H9 (cell line): Measurements from ENCODE around the gene SMARCA2. TPM values are rescaled to one million over a fixed set of nuclear protein-coding genes. Genes with fewer than 3 reads are reported as not detected.
A peak's percentile ranks its signal among the peaks of the same experiment; 100 is the strongest.

Source experiments
- DNase-seq: peaks from one replicate; pipeline ENCODE4 v3.0.0-alpha.2; 2017
- H2AFZ ChIP-seq: one replicate; pipeline ENCODE4 v1.6.1; 2013; ENCODE audit warnings: mild to moderate bottlenecking, low read length, control low read depth, moderate library complexity
- H2AK5ac ChIP-seq: 2 replicates; pipeline ENCODE4 v1.6.1; 2013; ENCODE audit warnings: low read length, control low read depth, mixed read lengths; ENCODE audit not compliant: insufficient read length
- H2BK120ac ChIP-seq: one replicate; pipeline ENCODE4 v1.6.1; 2013; ENCODE audit warnings: low read depth, mild to moderate bottlenecking, low read length, control low read depth, inconsistent platforms; ENCODE audit not compliant: poor library complexity, severe bottlenecking
- H2BK12ac ChIP-seq: 2 replicates; pipeline ENCODE4 v1.6.1; 2013; ENCODE audit warnings: low read length, control low read depth, mixed read lengths, low read depth; ENCODE audit not compliant: insufficient read length
- H2BK15ac ChIP-seq: 2 replicates; pipeline ENCODE4 v1.6.1; 2013; ENCODE audit warnings: low read depth, low read length, control low read depth
- H2BK20ac ChIP-seq: one replicate; pipeline ENCODE4 v1.6.1; 2013; ENCODE audit warnings: low read depth, mild to moderate bottlenecking, low read length, control low read depth, inconsistent platforms; ENCODE audit not compliant: poor library complexity, severe bottlenecking
- H2BK5ac ChIP-seq: 2 replicates; pipeline ENCODE4 v1.6.1; 2013; ENCODE audit warnings: low read length, control low read depth, mixed read lengths; ENCODE audit not compliant: insufficient read length
- H3K14ac ChIP-seq: 2 replicates; pipeline ENCODE4 v1.6.1; 2013; ENCODE audit warnings: low read length, control low read depth; ENCODE audit not compliant: insufficient read depth
- H3K18ac ChIP-seq: 2 replicates; pipeline ENCODE4 v1.6.1; 2013; ENCODE audit warnings: low read depth, mild to moderate bottlenecking, mixed read lengths, low read length, control low read depth; ENCODE audit not compliant: insufficient read length
- H3K23ac ChIP-seq: 2 replicates; pipeline ENCODE4 v1.6.1; 2013; ENCODE audit warnings: low read length, control low read depth, mixed read lengths, low read depth; ENCODE audit not compliant: insufficient read length
- H3K23me2 ChIP-seq: 2 replicates; pipeline ENCODE4 v1.6.1; 2013; ENCODE audit warnings: low read depth, mild to moderate bottlenecking, mixed read lengths, low read length, control low read depth; ENCODE audit not compliant: insufficient read length, poor library complexity, severe bottlenecking
- H3K27ac ChIP-seq: 2 replicates; pipeline ENCODE4 v1.5.1; 2013; ENCODE audit warnings: low read length, control low read depth, mixed read lengths, low read depth; ENCODE audit not compliant: insufficient read length
- H3K27me3 ChIP-seq: 2 replicates; pipeline ENCODE4 v1.6.1; 2013; ENCODE audit warnings: low read length, control low read depth, inconsistent platforms; ENCODE audit not compliant: insufficient read depth
- H3K4ac ChIP-seq: 2 replicates; pipeline ENCODE4 v1.6.1; 2013; ENCODE audit warnings: low read depth, mild to moderate bottlenecking, control low read depth, inconsistent platforms, low read length, moderate library complexity
- H3K4me1 ChIP-seq: 2 replicates; pipeline ENCODE4 v1.6.1; 2013; ENCODE audit warnings: low read length, control low read depth, inconsistent platforms; ENCODE audit not compliant: insufficient read depth
- H3K4me2 ChIP-seq: 2 replicates; pipeline ENCODE4 v1.6.1; 2013; ENCODE audit warnings: low read length, control low read depth, mixed read lengths; ENCODE audit not compliant: insufficient read length, insufficient read depth
- H3K56ac ChIP-seq: 2 replicates; pipeline ENCODE4 v1.6.1; 2013; ENCODE audit warnings: low read depth, mild to moderate bottlenecking, mixed read lengths, low read length, control low read depth; ENCODE audit not compliant: insufficient read length
- H3K79me1 ChIP-seq: 2 replicates; pipeline ENCODE4 v1.6.1; 2013; ENCODE audit warnings: low read depth, mild to moderate bottlenecking, moderate library complexity, low read length, control low read depth, inconsistent platforms; ENCODE audit not compliant: insufficient read depth, poor library complexity, severe bottlenecking
- H3K79me2 ChIP-seq: 2 replicates; pipeline ENCODE4 v1.6.1; 2013; ENCODE audit warnings: low read length, control low read depth, inconsistent platforms; ENCODE audit not compliant: insufficient read depth
- H3K9ac ChIP-seq: 2 replicates; pipeline ENCODE4 v1.6.1; 2013; ENCODE audit warnings: low read length, control low read depth, mixed read lengths; ENCODE audit not compliant: insufficient read length; ENCODE audit errors: extremely low read depth
- H3K9me3 ChIP-seq: one replicate; pipeline ENCODE4 v1.6.1; 2013; ENCODE audit warnings: low read depth, low read length, inconsistent platforms; ENCODE audit not compliant: control insufficient read depth
- H3T11ph ChIP-seq: one replicate; pipeline ENCODE4 v1.6.1; 2013; ENCODE audit warnings: mild to moderate bottlenecking, low read length, control low read depth, inconsistent platforms
- H4K20me1 ChIP-seq: one replicate; pipeline ENCODE4 v1.6.1; 2013; ENCODE audit not compliant: control insufficient read depth, insufficient read length, insufficient read depth
- H4K5ac ChIP-seq: 2 replicates; pipeline ENCODE4 v1.6.1; 2013; ENCODE audit warnings: low read depth, mild to moderate bottlenecking, mixed read lengths, low read length, control low read depth; ENCODE audit not compliant: insufficient read length
- H4K8ac ChIP-seq: replicated peaks from 2 replicates; pipeline ENCODE4 v1.6.1; 2013; ENCODE audit warnings: low read length, control low read depth, mixed read lengths, low read depth; ENCODE audit not compliant: insufficient read length
- H4K91ac ChIP-seq: 2 replicates; pipeline ENCODE4 v1.6.1; 2013; ENCODE audit warnings: low read depth, mild to moderate bottlenecking, moderate library complexity, mixed read lengths, low read length, control low read depth; ENCODE audit not compliant: insufficient read length
- H3K27ac Mint-ChIP-seq, 3 experiments: 2 replicates in 2 of 3; 3 replicates in 1 of 3; pipeline ENCODE4 v1.8.0; 2020 to 2021; ENCODE audit warnings: mixed read lengths in 3 of 3, mild to moderate bottlenecking in 1 of 3, moderate library complexity in 1 of 3
- H3K27me3 Mint-ChIP-seq: 2 replicates; pipeline ENCODE4 v1.8.0; 2021; ENCODE audit warnings: low read depth, mild to moderate bottlenecking, moderate library complexity, mixed read lengths
- H3K36me3 Mint-ChIP-seq, 3 experiments: 2 replicates in 2 of 3; 3 replicates in 1 of 3; pipeline ENCODE4 v1.8.0; 2020 to 2021; ENCODE audit warnings: low read depth in 3 of 3, mixed read lengths in 3 of 3; ENCODE audit not compliant: insufficient read depth in 1 of 3
- H3K4me1 Mint-ChIP-seq, 2 experiments: 2 replicates each; pipeline ENCODE4 v1.8.0; 2020; ENCODE audit warnings: mixed read lengths in 2 of 2
- H3K4me3 Mint-ChIP-seq, 2 experiments: 2 replicates in 1 of 2; 3 replicates in 1 of 2; pipeline ENCODE4 v1.8.0; 2020 to 2021; ENCODE audit warnings: mild to moderate bottlenecking in 2 of 2, mixed read lengths in 2 of 2, moderate library complexity in 1 of 2
- H3K9me3 Mint-ChIP-seq, 2 experiments: 2 replicates in 1 of 2; 3 replicates in 1 of 2; pipeline ENCODE4 v1.8.0; 2020; ENCODE audit warnings: mild to moderate bottlenecking in 2 of 2, mixed read lengths in 2 of 2, moderate library complexity in 1 of 2
- WGBS: extraction: QIAGEN DNeasy Blood & Tissue Kit; methylation state at CpG from one replicate; pipeline ENCODE4 v1.1.7; 2013; ENCODE audit warnings: missing lambda C conversion rate, low lambda C conversion rate, mixed read lengths; ENCODE audit not compliant: insufficient read length; ENCODE audit errors: extremely low coverage; 5-methylcytosine and 5-hydroxymethylcytosine counted together
- total RNA-seq: library from RNA; stranded (reverse); gene quantifications from 2 replicates; pipeline ENCODE4 v1.2.1, GENCODE V29; 2021
- TF ChIP-seq, protein P1 (sequence below): fragments of 200-600 bp; sonication (generic); conservative IDR thresholded peaks from 3 replicates; pipeline ENCODE4 v1.8.0; 2021; ENCODE audit warnings: antibody characterized with exemption, mild to moderate bottlenecking

The SMARCA2 gene
- total RNA-seq, 1 experiment from 2014 or later, result 15.3 TPM

DNA sequence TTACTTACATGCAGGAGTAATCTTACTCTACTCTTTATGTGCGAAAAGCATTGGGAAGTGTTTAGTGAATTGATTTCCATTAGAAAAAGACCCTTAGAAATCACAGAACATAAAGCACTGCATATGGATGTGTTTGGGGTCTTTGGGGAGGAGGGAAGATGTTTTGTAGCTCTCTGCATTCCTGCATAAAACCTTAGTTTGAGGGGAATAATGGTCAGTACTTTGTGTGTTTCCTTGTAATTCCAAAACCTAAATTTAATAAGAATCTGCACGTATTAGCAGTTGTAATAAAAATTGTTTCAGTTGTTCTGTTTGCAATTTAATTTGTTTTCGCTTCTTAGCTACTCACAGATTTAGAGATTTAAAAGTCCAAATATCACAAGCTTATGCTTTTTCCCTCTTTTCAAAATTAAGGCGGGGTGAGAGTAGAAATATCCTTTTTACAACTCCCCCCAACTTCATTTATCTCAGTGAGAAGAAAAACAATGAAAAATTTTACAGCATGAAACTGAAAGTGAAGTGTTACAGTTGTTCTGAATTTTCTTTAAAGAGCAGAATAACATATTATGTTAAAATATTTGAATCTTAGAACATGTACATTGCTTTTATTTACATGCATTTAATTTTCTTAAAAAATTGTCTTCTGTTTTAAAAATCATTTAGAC lies 143.8 kb downstream of the SMARCA2 start:
- Mint-ChIP-seq H3K9me3 (no peaks in the 10 kb centered on the region), H3K27me3 (no peaks in the 10 kb centered on the region), H3K36me3 (no peaks in the 10 kb centered on the region), H3K4me1 (peaks cover 56 to 58% of the 10 kb centered on the region in 2 experiments), H3K4me3 (peak overlapping the region; percentile 55 to 71; a peak in 4 of 5 replicates), H3K27ac (peak overlapping the region; percentile 93 to 99 (median 98))
- peaks cover 9% of the 10 kb centered on the region; the same call in 1 of the 2 replicates for H3K4me1 ChIP-seq
- no peak overlapping the region for H4K5ac ChIP-seq
- H3K14ac ChIP-seq, result no peak overlapping the region
- peak overlapping the region; percentile 87 for H3K27ac ChIP-seq
- no peaks in the 10 kb centered on the region for H3K79me2 ChIP-seq
- no peak overlapping the region for H2BK15ac ChIP-seq
- H3K9ac ChIP-seq, result no peak overlapping the region
- no peak overlapping the region for H2BK120ac ChIP-seq
- no peaks in the 10 kb centered on the region for H4K20me1 ChIP-seq
- H3K23ac ChIP-seq, result no peak overlapping the region
- no peaks in the 10 kb centered on the region for H3K79me1 ChIP-seq
- no peak for DNase-seq
- H2AFZ ChIP-seq, result no peak overlapping the region
- no peak overlapping the region for H3K4ac ChIP-seq
- H4K8ac ChIP-seq, result no peak overlapping the region
- TF ChIP-seq, protein P1, sequence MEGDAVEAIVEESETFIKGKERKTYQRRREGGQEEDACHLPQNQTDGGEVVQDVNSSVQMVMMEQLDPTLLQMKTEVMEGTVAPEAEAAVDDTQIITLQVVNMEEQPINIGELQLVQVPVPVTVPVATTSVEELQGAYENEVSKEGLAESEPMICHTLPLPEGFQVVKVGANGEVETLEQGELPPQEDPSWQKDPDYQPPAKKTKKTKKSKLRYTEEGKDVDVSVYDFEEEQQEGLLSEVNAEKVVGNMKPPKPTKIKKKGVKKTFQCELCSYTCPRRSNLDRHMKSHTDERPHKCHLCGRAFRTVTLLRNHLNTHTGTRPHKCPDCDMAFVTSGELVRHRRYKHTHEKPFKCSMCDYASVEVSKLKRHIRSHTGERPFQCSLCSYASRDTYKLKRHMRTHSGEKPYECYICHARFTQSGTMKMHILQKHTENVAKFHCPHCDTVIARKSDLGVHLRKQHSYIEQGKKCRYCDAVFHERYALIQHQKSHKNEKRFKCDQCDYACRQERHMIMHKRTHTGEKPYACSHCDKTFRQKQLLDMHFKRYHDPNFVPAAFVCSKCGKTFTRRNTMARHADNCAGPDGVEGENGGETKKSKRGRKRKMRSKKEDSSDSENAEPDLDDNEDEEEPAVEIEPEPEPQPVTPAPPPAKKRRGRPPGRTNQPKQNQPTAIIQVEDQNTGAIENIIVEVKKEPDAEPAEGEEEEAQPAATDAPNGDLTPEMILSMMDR, result no peak
- no peak overlapping the region for H3T11ph ChIP-seq
- no peak overlapping the region for H3K56ac ChIP-seq
- no peak overlapping the region for H2BK20ac ChIP-seq
- no peak overlapping the region for H2BK5ac ChIP-seq
- H3K9me3 ChIP-seq, result no peaks in the 10 kb centered on the region
- no peak overlapping the region for H2AK5ac ChIP-seq
- H2BK12ac ChIP-seq, result no peak overlapping the region
- no peak overlapping the region for H4K91ac ChIP-seq
- no peaks in the 10 kb centered on the region for H3K23me2 ChIP-seq
- H3K18ac ChIP-seq, result no peak overlapping the region
- no peaks in the 10 kb centered on the region for H3K27me3 ChIP-seq
- WGBS, result no CpG with 5 or more reads among the region's 4 CpGs
- H3K4me2 ChIP-seq, result peak overlapping the region; percentile 27
